ENCODE data around the gene NFATC2.

Gene NFATC2

DNA sequence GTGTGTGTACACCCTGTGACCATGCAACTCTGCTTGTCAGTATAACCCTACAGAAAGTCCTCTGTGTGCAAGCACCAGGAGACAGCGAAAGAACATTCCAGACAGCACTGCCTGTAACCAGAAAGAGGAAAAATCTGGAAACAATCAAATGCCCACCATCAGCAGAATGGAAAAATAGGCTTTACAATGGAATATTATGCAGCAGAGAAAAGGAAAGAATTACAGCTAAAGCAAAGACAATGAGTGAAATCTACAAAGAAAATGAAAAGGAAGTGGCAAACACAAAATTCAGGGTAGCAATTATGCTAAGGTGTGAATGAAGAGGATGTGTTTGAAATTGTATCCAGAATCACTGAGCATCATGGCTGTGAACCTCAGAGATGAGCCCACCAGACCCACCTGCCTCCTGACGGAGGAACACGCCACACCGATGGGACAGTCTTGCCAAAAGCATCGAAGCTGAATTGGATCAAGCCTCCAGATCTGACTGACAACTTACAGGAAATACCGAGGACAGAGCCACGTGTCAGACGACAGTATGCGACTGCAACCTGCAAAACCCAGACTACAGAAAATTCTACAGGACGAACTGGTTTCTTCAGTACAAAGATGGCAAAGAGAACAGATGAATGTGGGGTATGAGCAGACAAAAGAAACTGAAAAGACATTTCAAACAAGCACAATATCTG is 133.2 kb downstream of the NFATC2 start:
- no peak for DNase-seq

DNA sequence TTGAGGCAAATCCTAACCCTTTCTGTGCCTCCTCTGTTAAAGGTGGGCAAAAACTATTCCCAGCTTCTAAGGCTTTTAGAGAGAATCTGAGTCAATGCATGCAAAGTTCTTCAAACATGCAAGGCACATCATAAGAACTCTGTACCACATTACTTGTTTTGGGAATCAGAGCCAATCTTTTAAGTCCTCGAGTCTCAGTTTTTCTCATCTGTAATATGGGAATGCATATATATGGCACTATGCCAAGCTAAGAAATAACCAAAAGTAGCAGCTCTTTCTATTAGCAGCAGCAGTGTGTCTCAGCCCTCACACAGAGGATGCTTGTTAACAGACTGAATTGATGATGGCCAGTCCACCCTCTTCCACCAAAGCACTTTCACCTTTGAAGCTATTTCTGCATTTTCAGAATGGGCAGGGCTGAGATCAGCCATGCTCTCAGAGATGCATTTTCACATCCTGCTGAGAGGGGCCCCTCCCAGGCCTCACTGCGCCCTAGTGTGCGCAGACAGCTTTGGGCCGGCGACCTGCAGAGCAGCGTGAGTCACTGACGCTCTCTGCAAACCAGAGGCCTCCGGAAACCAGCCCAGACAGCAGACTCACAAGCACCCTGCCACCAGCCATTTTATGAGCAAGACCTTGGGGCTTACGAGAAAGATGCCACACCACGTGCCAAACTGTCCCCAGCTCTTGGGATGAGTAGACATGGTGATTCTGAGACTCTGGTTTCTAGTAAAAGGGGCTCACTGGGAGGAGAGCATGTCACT is 138.0 kb downstream of the NFATC2 start:
- DNase-seq = no peak

DNA sequence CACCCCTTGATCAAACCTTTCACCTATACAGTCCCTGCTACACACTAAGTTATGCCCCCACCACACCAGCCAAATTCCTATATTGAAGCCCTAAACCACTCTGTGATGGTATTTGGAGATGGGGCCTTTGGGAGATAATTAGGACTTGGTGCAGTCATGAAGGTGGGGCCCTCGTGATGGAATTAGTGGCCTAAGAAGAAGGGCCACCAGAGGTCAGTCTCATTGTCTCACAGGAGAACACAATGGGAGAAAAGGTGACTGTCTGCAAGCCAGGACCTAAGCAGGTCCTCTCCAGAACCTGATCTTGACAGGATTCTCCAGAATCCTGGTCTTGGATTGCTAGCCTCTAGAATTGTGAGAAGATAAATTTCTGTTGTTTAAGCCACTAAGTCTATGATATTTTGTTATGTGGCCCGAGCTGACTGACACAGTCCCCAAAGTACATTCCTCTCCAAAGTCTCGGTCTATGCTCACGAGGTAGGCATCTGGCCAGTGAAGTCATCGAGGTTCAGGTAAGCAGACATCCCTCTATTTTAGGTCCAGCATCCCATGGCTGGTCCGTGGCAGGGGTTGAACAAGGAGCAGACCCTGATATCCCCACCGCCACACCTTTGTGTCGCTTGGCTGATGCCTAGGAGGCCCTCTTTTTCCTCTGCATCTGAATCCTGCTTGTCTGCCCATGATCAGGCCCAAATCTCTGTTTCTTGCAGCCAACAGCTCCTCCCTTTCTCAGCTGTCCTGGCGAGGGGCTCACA is 138.9 kb downstream of the NFATC2 start:
- no peak for DNase-seq

DNA sequence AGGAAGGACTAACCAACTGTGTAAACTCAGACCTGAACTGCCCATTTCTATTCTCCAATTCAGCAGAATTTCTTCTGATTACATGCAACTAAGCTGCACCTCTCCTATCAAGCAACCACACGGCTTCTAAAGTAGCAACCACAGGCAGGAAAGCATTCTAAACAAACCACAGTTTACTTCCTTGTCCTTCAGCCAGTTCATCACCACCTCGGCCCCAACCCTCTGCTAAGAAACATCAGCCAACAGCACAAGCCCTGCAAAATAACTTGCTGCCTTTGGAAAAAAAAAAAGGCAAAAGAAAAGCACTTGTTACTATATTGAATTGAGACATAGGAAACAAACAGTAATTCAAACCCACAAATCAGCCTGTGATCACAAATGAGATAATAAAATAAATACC is 140.3 kb downstream of the NFATC2 start:
- DNase-seq = no peak

DNA sequence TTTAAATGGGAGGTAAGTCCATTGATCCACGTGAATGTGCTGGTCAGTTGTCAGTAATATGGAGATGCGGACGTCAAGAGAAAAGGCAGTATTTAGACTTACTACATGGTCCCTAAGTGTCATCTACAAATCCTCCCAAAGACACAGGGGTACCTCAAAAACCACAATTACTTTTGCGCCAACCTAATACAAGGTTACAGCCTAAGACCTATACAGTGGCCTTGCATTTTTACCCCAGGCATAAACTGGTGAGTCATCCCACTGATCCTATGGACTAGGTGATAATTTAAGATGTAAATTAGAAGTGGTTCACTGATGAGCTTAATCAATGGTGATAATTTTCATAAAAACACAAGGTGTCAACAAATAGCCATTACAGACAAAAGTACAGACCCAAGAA is 141.0 kb downstream of the NFATC2 start:
- no peak for DNase-seq

DNA sequence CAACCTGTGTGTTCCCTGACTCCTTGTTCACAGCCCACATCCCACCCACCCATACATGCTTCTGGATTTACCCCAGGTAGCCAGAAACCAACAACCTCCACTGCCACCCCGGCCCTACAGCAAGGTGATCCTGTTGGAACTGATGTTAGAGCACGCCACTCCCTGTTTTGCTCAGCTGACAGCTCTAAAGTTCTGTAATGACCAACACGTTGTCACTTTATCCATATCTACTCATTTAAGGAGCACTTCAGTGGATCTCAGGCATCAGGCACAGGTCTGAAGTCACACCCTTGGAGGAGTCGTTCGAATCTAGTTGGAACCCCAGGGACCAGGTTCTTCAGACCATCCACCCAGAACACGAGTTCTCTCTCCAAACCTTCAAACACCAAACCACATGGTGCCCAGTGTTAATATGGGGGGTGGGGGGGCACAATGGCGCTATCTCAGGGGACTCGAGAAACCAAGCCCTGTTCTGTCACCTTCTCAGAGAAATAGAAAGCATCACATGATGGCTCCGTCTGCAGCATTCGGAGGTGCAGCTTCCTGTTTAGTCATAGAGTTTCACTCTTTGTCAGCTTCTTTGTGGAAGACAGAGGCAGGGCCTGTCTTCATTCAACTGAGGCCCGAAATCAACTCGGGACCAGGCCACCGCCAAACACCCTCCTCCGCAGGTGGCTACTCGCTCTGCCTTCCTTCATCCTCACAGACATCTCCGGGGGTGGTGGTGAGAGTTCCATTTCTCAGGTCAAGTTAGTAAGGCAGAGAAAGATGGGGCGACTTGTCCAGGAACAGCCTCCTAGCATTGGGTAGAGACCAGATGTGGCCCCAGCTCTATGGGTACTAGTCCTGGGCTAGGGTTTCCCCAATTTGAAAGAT is 142.2 kb downstream of the NFATC2 start:
- DNase-seq = no peak

DNA sequence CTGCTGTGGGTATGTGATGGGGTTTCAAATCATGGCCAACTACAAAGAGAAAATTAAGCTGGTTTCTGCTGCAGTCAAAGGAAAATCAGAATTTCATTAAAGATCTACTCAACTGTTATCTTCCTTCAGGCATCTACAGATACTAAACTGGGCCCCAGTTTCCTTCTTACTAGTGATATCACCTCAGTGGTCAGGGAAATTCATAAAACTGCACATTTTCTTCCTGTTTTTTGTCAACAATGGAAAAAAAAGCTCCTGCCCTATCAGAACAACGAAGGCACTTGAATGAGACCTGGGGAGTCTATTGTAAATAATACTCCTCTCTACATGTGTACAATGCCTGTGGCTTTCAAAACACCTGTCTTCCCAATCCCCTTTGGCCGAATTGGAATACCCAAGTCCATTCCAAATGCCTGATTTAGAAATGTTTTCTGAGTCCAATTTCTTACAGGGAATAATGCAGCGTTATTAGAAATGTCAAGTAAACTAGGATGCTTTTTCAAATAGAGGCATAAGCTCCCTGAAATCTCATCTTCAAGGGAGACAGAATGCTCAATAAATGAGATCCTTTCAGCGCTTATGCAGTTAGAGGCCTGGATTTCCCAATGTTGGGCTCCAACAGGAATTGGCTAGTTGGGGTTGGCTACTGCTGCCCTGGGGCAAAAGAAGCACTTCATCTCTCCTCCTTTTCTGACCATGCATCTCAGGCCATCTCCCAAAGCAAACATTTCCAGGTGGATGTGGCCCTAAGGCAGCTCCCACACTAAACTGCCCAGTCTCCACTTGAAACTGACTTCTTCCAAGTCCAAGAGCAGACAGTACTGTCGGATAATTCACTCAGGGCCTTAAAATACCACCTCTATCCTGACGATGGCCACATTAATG is 143.3 kb downstream of the NFATC2 start:
- DNase-seq = peak; percentile 75

DNA sequence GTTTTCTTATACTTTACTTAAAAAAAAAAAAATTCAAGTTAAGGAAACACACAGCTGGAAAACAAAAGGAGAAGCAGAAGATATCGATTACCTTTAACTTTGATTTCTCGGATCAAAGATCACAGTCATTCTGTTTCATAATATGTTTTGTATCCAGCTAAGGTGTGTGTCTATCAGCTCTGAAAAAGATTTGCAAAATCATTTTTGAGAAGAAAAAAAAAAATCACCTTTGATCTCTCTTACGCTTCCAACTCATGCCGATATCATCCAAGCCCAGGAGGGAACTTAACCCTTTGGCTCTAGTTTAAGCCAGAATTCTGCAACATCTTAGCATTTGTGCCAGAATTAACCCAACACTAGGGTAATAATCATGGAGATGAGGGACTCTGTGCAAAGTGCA is 144.0 kb downstream of the NFATC2 start:
- no peak for DNase-seq

DNA sequence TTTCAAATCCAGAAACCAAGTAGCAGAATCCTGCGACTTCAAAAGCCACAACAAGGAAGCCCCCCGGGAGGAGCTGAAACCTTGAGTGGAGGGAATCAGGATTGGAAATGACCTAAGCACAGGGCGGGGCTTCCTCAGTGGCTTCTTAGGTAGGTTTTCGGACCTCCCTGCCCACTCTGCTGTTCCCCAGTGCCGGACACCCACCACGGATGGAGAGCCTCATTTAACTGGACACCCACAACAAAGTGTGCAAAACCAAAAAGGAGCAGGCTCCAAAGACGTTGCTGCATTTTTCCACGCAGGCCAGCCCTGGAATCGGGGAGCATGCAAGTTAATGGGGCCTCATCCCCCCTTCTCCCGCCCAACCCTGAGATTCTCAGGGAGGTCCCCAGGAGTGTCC is 144.4 kb downstream of the NFATC2 start:
- DNase-seq = no peak

DNA sequence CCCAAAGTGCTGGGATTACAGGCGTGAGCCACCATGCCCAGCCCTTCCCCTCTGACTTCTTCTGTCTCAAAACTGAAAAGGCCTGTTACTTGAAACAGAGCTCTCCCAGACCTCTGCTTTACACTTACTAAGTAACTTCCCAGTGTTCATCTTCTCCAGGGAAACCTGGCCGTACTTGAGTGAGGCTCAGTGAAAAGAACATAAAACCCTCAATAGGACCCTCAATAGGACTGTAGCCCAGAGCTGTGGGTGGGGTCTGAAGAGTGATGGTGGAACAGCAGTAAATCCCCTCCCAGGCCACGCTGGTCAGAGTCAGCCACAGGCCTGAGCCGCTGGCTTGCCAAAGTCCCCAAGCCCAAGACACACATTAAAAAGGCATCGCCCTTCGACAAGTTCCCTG is 145.4 kb downstream of the NFATC2 start:
- DNase-seq = no peak

DNA sequence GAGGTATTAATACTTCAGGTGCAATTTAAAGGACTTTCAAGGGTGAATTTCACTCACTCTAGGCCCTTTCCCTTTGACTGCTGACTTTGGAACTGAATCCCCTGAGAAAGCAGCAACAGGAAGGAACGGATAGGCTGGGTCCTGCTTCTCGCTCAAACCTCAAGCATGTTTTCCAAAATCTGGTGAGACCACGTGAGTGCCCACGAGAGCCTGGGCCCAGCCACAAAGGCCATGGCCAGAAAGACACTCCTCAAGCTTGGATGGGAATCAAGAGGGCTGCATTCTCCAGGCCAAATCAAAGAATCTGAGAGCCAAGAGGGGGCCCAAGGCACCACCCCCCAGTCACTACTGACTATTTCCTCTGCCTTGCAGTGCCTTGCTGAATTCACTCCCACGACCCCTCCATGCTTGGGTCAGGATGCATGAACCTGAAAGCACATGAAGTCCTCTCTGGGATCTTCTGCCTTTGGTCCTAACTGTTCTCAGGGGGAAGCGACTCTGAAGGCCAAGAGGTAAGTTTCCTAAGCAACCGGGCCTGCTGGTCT is 146.1 kb downstream of the NFATC2 start:
- DNase-seq = no peak

DNA sequence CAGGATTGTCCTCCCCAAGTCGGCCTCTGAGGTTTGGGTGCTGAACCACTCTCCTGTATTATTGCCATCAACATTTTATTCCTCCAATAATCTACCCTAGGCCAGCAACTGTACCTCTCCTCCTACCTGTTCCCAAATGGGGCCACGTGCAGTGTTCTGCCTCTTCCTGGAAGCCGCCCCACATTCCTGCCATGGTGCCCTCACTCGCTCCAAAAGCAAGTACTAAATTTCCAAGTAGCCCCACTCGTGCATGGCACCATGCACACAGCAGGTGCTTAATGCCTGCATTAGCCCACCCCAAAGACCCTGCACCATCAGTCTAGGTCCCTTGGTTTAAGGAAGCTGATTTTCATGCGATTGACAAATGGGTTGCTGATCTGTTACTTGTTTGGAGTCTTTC is 147.8 kb downstream of the NFATC2 start:
- no peak for DNase-seq

DNA sequence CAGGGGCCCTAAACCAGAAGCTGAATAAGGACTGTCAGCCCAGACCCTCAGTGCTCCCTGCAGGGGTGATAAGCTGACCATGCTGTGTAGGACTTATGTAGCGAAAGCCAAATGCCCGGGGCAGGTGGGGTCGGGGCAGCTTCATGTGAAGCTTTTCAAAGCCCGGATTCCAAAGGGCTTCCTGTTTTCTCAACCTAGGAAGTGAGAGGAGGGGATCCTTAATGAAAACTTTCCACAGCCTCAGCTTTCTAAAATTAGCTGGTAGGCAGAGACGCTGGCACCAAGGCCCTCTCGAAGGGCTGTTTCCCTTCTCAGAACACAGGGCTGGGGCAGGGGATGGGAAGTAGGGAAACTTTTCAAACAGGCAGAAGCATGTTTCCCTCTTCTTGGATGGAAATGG is 148.9 kb downstream of the NFATC2 start:
- no peak for DNase-seq

DNA sequence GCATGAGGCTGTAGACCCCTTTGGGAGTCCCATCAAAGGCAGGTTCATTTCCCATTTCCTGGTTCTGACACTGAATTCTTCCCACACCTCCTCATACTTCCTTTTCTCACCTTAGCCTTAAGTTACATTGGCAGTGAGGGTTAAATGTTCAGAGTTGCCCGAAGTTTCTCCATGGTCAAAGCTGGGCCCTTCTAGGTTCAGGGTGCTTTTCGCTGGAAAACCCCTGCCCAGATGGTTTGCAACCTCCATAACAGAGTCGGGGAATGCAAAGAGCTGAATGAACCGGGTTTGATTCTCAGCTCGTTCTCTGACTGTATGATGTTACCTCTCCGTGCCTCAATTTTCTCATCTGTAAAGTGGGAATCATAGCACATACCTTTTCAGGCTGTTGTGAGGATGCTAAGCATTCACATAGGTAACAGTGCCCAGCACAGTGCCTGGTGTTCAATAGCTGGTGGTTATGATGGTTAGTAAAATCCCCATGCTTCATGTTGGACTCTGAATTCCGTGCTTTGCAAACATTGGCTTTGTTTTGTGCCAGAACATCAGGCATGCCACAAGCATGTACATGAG is 149.8 kb downstream of the NFATC2 start:
- no peak for DNase-seq

DNA sequence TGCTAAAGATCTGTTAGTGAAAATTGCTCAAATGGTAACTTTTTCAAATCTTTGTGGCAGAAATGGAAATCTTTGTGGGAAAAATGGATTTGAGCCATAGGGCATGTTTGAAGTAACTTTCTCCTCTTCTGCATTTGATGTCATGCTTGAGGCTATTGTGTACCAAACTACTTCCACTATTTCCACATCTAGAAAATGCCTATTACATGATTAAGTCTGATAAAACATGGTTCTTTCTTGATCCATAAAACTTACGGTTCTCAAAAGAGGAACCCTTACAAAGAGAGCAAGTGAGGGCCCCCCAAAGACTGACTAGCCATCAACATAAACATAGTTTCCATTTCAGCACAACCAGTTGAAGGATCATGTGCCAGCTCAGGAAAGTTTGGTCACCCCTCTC is 150.6 kb downstream of the NFATC2 start:
- no peak for DNase-seq

DNA sequence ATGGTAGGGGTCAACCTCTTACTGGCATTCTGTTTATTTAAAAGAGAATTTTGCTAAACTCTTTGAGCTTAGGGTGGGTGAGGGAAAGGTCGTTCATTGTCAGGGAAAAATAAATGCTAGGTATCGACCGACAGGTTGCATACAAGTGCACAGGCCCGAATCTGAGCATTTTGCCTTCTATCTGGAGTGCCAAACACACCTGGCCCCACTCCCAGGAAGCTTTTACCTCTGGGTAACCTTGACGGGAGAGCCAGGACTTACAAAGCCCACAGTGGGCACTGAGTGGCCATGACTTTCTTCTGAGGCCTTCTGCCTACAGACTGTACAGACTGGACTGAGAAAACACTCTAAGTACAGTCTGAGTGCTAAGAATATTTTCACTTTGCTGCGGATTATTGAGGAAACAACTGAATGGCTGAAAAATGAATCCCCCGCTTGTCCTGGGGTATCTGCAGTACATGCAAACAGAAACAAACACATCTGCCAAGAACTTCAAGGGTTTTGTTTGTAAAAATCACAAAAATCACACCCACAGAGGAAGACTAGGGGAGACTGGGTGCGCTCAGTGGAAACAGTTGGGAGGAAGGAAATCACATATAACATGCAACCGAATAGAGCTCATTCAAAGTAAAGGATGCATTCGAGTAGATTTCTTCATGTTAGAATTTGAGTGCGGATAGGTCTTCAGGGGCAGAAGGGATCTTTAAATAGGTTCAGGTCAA is 152.8 kb downstream of the NFATC2 start:
- peak; percentile 80 for DNase-seq

DNA sequence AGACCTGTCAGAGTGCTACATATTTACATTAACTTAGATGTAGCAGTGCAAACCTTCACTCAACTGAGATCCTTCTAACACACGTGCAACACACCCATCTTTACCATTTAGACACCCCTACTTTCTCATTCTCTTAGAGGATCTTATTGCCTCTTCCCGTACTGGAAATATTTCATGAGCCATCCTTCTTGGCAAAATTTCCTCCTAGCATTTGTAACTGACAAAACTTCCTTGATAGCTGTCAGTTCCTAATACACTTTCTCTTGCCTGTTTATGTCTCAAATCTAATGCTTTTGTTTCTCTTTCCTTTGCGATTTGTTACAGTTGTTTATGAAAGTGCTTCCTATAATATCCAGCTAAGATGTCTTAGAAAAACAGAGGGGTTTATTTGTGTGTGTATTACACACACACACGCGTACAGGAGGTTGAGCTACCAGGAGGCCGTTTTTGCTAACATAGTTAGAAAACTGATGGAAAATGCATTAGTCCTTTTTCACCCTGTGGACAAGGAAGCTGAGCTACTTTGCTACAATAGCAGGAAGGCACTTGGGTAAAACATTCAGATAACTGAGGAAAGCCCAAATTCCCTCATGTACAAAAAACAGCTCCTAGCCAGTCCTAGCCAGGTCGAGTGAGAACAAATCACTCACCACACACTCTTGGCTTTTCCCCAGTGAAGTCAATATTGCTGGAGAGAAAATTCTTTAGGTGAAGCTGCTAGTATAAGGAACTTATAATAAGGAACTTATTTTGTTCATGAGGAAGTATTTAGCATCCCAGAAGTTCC is 153.6 kb downstream of the NFATC2 start:
- no peak for DNase-seq

DNA sequence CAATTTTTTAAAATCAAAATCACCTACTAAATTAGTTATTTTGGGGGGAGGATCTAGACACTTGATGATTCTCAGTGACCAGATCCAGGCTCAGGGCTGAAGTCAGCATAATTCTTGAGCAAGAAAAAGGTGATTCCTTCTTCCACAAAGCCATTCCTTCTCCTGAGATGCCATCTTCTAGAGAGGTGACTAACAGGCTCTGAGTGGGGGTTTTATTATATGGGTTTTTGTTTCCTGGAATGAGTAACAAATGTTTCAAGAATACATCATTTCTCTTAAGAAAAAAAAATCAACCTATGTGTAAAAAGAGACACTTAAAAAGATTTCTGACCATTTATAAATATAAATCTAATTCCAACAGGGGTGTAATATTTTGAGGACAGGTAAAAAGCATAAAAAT is 154.3 kb downstream of the NFATC2 start:
- DNase-seq = no peak

DNA sequence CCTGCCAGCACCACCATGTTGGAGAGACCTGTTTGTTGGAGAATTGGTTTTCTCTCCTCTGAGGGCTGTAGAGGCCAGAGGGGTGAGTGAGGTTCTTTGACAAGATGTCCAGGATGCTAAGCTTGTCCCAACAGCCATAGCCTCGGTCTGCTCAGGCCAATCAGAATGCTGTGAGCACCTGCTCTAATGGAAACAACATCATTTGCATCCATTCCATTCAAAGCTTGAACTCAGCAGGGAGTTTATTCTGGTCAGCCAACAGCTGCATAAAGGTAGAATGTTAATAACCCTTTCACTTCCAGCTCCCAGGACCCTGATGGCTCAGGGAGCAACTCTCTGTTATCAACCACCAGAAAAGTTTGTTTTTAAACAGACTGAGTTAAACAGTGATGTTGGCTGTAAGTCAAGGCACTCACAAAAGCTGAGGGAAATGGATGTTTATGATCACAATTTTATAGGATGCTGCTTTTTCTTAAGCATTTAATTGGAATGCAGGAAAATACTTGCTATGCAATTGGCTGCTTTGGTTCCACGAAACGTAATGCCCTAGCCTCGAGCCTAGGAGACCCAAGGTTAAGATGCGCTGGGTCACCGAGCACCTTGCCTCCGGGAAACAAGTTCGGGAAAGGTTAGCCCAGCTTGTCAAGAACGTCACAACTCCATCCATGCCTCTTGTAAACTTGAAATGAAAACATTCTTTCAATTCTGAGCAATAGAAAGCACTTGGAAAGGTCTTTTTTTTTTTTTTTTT is 155.2 kb downstream of the NFATC2 start:
- DNase-seq = peak; percentile 46
